Activated CD8-positive, alpha-beta memory T cell treated with anti-CD3 and anti-CD28 coated beads for 4 hours (primary cell): ENCODE results near the gene CHST3.

Experiments
- DNase-seq, 2 donors: peaks; one replicate each; pipeline ENCODE4 v3.0.0-alpha.2; 2020; ENCODE audit warnings: low read depth in 2 of 2

Gene CHST3

DNA sequence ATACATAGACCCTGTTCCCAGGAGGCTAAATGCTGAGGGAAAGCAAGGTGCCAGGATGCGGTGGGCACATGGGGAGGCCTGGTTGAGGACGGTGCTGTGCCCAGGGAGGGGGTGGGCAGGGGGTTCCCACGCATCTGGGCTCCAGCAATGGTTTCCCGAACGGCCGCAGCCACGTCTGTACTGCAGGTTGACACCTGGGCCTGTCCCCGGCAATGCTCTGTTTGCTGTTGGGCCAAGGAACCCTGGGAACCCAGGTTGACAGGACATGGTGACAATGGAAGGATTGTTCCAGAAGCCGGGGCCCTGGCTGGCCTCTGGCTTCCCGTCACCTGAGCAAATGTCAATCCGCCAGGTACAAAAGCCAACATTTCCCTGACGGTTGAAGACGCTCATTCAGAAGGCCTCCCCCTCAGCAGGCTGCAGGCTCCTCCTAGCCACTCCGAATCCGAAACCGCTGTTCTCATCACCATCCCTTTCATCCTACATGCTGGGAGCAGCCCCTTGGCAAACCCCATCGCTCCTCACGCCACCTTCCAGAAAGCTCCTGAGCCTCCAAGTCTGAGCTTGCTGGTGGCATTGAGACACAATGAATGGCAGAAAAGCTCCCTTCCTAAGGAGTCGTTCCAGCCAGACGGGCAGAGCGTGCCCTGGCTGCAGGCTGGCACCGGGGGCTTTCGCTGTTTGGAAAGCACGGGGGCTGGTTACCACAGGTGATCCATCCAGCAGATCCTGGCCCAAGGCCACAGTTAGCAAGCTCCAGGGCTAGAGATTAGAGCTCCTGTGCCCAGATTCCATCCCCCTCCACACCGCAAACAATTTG lies 92.9 kb downstream of the CHST3 start:
- no peak for DNase-seq

DNA sequence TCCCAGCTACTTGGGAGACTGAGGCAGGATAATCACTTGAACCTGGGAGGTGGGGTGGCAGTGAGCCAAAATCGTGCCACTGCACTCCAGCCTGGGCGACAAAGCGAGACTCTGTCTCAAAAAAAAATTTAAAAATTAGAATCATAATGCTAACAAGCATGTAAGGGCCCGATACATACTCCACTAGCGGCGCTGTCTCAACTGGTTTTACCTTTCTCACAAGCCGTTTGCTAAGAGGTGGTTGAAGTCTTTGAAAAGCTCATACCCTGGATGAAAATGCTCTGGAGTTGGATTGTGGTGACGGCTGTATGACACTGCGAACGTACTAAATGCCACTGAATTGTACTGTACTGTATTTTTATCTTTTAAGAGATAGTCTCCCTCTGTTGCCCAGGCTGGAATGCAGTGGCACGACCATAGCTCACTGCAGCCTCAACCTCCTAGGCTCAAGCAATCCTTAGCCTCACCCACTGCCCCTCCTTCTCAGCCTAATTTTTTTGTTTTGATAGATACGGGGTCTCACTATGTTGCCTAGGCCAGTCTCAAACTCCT lies 94.2 kb downstream of the CHST3 start:
- DNase-seq: no peak

DNA sequence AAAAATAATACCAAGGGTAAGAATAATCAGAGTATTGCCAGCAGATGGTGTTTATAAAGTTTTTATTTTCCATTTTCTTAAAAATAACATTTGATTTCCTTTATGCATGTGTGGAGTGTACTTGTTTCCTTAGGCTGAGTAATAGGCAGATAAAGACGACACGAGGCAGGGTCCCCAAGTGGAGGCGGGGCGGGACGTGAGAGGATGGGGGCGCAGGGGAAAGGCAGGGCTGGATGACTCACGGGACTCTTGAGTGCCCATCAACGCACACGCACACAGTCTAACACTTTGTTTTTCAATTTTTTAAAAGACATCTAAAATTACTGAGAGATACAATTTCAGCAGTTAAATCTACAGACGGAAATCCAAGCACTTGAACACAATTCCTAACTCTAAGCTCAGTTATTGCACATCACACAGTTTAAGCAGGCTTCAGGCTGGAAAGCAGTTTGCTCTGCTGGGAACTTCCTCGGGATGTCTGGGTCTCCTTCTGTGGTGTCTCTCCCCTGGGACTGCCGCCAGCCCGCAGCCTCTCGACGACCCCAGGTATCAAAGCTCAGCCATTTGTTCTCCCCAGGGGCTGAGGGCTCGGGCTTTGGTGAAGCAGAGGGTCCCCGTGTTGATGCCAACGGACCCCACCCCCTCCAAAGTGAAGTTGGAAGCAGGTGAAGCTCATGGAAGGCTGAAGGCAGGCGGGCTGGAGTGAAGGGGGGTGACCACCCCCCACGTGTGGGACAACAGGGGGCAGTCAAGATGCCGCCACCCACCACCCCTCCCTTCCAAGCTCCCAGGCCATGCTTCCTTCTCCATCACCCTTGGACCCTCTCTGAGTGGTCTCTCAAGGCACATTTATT lies 95.0 kb downstream of the CHST3 start:
- peak; percentile 41 to 42 for DNase-seq

DNA sequence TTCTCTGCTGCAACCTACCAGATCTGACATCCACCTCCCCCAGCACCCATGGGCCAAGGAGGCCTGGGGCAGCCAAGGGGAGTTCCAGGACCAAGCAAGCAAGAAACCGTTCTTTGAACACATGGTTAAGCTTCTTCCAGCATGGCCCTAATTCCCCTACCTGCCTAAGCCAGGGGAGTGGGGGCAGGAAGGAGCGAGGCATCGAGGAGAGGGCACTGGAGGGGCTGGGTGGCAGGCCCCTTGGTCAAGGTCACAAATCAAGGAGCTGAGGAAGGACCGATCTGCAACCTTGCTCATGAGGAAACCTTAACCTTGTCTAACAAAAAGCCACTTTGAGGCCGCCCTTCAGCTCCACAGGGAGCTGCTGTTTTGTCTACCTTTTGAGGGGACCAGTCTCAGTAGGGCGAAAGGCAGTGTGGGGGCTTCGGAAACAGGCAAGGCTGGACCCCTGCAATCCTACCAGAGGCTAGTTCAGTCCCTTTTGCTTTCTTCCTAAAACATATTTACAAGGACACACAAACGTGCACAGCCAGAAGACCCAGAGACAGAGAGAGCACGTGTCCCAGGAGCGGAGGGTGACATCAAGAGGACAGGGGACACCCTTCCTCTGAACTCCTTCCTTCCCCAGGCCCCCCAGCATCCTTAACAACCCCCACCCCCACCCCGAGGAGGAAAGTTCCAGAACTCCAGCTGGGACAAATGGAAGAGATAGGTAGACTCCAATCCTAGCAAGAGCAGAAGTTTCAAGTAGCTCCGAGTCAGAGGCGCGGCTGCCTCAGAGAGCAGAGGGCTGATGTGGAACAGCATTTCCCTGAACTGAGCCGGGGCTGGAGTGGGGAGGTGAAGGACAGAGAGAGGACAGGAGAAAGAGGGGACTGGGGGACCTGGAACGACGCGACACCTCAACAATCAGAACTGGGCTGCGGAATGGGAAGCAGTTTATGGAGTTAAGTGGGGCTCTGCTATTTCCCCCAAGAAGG lies 95.9 kb downstream of the CHST3 start:
- DNase-seq: no peak

DNA sequence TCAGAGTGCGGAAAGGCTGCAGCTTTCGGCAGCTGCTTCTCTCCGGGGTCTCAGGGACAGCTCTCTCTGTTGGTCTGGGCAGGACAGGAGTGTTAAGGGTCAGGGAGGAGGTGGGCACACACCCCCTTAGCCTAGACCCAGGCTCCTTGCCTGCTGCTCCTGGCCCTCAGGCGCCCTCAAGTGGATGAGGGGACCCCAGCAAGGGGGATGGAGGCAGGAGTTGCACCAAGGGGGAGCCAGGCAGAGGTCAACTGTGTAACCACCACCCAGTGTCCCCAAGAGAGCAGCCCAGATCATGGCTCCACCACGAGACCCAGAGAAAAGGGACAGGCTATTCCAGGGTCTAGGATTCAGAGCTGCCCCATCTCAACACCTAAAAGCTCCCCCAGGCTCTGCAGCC lies 97.3 kb downstream of the CHST3 start:
- DNase-seq: no peak

DNA sequence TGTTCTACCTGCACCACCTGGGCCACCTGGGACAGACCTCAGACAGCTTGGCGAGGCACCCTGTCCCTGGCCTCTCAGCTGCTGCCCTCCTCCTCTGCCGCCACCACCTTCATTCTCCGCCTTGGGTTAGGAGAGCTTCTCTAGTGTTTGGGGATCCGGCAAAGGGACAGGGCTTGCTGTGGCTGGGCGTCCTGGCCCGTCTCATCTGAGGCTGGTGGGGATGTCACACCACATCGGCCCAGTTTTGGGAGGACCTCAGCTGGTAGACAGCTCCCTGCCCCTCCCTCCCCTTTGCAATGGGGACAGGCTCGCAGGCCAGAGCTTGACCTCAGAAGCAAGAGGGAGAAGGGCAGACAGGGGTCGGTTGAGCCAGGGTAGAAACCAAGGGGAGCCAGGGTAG lies 97.7 kb downstream of the CHST3 start:
- no peak for DNase-seq

DNA sequence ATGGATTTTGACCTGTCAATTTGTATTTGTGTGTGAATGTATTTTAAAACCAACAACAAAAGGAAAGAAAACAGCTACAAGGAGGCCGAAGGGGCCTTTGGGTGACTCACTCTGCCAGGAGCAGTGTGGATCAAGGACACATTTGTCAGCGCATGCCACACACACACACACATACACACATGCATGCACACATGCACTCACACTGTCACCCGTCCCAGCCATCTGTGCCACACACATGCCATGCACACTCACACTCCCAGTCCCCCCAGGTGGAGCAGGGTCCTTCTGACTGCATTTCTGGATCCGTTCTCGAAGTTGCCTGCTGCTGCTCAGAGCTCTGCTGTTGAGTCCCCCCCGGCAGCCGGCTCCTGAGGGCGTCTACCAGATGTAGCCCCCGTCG lies 98.2 kb downstream of the CHST3 start:
- no peak for DNase-seq
